ENCODE results near the gene TSGA10IP. TPM values are rescaled to one million over a fixed set of nuclear protein-coding genes. Genes with fewer than 3 reads are reported as not detected.

TSGA10IP gene
- total RNA-seq: not detected

DNA sequence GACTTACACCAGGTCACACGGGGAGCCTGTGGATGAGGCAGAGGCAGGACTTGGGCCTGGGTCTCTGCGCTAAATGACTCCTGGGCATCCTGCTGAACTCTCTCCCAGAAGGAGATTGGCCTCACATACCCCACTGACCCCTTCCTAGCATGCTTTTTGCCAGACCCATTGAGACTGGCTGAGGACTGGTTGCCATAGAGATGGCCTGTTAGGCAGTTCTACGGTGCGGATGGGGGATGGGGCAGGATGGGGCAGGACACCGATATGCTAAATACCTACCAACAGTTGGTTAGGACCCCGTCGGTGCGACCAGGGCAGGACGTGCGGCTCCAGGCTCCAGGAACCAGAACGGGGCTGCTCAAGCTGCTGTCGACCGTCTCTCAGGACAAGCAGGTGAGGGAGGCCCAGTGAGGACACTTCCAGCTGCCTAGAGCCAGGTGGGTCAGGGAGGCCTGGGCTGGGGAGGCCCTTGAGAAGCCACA lies at the start of gene TSGA10IP:
Gene TSGA10IP (plus strand): TSS at position 51 of the 482 bp plus-strand sequence. CDS start 196 bp downstream, at position 247.
- DNase-seq (ENCODE audit: low spot score): no peak

DNA sequence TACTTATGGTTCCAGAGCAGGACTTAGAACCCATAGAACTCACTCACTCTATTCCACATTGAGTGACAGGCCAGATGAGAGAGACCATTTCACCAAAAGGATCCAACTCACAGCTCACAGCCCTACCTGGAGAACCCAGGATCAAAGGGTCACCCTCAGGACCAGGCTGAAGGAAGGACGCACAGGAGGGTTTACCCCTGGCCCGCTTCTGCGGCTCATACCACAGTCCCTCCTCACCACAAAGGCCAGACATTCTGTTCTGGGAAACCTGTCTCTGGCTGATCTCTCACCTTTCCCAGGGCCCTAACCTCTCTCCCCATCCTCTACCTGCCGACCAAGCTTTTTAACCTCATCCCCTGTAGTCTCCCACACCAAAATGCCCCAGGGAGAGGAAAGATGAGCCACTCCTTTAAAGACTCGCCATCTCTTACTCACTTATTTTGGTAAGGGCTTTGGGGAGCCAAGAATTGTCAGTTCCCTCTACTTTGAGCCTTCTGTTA lies 49.7 kb upstream of the TSGA10IP start:
- no peak for DNase-seq (ENCODE audit: low spot score)

GRCh38 chr11:65896034-65896999 lies 49.0 kb upstream of the TSGA10IP start:
- no peak for DNase-seq (ENCODE audit: low spot score)

DNA sequence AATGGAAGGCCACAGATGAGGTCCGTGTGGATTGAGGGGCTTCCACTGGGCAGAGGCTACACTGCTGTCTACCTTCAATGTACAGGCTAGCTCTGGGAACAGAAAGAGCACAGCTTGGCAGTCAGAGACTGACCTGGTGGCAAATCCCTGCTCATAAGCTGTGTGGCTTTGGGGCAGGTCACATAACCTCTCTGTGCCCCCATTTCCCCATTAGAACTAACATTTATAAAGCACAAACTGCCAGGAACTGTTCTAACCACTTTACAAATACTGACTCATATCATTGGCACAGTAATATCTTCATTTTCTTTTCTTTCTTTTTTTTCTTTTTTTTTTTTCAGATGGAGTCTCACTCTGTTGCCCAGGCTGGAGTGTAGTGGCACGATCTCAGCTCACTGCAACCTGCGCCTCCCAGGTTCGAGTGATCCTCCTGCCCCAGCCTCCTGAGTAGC lies 48.2 kb upstream of the TSGA10IP start:
- DNase-seq (ENCODE audit: low spot score): no peak

DNA sequence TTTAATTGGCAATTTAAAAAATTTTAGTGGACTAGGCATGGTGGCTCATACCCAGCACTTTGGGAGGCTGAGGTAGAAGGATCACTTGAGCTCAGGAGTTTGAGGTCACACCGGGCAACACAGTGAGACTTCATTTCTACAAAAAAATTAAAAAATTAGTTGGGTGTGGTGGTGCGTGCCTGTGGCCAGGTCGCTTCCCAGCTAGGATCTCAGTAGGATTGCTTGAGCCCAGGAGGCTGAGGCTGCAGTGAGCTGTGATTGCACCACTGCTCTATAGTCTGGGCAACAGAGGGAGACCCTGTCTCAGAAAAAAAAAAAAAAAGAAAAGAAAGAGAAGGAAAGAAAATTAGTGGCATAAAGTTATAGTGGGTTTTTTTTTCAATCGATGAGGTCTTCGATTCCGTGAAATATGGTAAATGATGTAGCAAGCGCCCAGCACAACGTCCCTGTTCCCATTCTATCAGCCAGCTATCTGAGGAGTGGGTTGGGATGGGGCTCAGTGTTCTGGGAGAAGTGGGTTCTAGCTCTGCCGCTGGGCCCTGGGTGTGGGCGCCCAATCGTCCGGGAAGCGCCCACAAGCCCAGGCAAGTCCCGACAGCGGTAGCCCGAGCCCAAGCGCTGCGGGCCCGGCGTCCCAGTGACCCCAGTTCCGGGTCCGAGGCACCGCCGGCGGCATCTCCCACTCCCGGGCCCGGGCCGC lies 46.5 kb upstream of the TSGA10IP start:
- no peak for DNase-seq (ENCODE audit: low spot score)

DNA sequence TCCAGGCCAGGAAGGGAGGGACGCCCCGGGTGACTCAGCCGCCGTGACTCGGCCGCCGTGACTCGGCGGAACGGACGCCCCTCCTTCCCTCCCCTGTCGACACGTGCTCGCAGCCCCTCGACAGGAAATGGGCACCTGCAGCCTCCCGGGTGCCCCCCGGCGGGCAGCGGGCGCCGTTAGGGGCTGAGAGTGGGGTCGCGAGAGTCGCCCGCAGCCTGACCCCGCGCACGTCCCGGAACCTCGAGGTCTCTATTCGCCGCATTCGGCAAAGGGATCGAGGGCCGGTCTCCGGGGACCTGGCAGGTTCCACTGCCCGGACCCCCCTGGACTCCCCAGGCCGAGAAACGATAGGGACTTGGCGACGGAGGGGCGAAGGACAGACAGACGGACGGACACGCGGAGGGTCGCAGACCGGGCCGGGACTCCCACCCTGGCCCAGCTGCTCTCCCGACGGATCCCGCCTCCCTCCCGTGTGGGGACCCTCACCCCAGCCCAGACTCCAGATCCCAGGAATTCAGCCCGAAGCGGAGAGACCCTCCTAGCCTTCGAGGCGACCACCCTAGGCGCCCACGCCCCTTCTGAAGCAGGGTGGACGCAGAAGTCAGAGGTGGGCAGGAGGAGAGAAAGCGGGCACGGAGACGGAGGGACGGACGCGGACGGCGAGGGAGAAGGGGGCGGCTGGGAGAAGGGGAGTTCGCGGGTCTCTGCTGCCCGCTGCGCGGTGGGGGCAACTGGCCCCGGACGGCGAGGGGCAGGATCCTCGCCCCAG lies 45.7 kb upstream of the TSGA10IP start:
- DNase-seq (ENCODE audit: low spot score): no peak

DNA sequence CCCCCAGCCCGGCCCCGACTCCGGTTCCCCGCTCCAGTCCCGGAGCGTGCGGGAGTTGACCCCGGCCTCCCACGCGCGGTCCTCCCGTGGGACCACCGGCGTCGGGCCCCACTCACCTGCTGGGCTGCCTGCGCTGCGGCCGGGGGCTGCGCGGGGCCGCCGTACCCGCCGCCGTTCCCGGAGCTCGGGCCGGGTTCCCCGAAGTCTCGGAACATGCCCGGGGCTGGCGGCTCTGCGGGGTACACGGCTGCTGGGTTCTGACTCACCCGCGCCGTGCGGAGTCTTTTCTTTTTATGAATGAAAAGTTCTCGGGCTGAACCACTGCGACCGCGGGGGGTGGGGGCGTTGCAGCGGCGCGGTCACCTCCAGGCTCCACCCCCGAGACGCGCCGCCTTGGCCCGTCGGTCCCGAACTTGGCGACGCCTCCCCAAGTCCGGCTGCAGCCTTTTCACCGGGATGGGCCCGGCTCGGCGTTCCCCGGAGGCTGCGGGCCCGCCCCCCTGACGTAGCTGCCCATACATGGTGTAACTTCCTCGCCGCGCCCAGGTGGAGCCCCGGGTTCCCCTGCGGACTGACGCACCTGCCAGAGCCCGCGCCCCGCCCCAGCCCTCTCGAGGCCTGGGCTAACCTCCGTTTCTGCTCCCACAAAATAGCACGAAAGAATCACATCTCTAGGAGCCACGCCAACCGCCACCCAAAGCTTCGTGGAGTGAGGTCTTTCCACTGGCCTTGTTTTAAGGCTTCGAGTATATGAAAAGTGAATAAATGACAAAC lies 45.0 kb upstream of the TSGA10IP start, which contains the start of gene FOSL1:
Gene FOSL1 (minus strand): TSS at position 264 of the 774 bp plus-strand sequence. CDS start 49 bp downstream, at position 215.
- peak; percentile 88 for DNase-seq (ENCODE audit: low spot score)

GRCh38 chr11:65900899-65901180 lies 44.4 kb upstream of the TSGA10IP start:
- DNase-seq (ENCODE audit: low spot score): no peak

DNA sequence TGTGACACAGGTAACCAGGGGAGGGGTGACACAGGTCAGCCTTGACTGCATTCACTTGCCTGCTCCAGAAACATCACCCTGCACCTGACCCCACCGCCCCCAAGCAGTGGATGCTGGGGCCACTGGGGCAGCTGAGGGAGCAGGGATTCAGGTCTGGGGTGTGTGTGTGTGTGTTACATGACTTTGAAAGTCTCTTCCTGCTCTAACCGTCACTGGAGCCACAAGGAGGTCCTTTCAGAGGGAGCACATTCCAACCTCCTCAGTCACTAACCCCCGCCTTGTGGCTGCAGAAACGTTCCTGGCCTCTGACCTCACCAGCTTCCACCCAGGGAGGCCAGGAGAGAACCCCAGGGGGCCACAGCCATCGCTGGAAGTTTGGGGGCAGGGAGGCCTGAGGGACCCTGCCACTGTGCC lies 42.2 kb upstream of the TSGA10IP start:
- no peak for DNase-seq (ENCODE audit: low spot score)

- no peak for DNase-seq (ENCODE audit: low spot score)
These were observed 41.6 kb upstream of the TSGA10IP start for GRCh38 chr11:65903715-65904114.

DNA sequence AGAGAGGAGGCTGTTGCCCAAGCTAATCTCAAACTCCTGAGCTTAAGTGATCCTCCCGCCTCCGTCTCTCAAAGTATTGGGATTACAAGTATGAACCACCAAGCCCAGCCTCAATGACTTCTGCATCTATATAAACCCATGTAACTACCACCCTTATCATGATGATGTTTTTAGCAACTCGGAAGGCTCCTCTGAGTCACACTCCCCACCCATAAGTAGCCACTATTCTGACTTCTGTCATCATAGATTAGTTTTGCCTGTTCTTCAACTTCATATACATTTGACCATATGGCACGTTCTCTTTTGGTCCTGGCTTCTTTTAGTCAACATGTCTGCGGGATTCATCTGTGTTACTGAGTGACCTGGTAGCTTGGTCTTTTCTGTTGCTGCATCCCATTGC lies 38.7 kb upstream of the TSGA10IP start:
- DNase-seq (ENCODE audit: low spot score): no peak

DNA sequence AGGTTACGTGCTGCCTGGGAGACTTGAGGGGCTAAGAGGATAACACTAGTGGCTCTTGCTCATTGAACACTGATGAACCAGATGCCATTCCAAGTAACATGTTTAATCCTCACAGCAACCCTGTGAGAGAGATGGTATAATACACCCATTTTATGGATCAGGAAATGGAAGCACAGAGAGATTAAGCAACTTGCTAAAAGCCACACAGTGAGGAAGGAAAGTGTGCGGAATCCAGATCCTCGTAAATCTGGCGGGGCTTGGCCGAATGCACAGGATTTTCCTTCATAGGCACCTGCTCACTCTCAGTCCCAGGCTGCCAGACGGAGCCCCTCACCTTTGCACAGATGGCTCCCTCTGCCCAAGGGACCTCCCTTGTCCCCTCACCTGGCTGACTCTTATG lies 37.4 kb upstream of the TSGA10IP start:
- no peak for DNase-seq (ENCODE audit: low spot score)

GRCh38 chr11:65911682-65912568 lies 33.4 kb upstream of the TSGA10IP start:
- no peak for DNase-seq (ENCODE audit: low spot score)

DNA sequence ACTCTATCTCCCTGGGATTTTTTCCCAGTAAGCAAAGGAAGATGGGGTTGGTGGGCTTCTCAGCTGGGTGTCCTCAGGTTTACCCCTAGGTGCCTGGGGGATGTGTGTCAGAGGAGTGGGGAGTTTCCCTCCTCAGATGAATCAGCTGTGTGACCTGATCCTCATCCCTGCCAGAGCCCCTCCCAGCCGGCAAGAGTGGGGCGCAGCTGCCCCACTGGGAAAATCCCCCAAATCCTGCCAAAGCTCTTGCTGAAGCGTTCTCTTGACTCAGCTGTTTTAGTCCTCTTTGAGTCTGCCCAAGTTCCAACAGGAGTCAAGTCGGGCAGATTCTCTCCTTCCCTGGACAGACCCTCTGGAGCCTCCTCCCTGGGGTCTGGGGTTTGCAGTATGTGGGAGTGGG lies 32.4 kb upstream of the TSGA10IP start:
- no peak for DNase-seq (ENCODE audit: low spot score)

- no peak for DNase-seq (ENCODE audit: low spot score)
These were observed 30.0 kb upstream of the TSGA10IP start for GRCh38 chr11:65915101-65915820.

- peak; percentile 72 for DNase-seq (ENCODE audit: low spot score)
These were observed 29.4 kb upstream of the TSGA10IP start for GRCh38 chr11:65915821-65916251.

DNA sequence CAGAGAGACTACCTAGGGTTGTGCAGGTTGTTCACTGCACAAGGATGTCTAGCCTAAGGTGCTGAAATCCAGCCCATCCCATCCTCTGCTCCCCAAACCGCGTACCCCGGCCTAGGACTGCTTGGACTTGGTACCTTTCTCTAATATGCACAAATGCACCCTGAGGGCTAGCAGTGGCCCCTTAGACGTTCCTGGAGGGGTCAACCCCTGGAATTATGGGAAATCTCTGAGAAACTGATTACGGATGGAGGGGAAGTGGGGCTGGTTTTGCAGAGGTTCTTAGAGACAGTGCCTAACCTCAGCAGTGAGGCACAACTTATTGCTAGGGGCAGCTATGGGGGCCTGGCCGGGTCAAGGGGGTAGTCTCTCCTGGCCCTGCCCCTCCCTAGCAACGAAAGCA lies 28.9 kb upstream of the TSGA10IP start:
- no peak for DNase-seq (ENCODE audit: low spot score)

GRCh38 chr11:65917077-65917433 lies 28.2 kb upstream of the TSGA10IP start:
- DNase-seq (ENCODE audit: low spot score): no peak

Data from mucosa of gallbladder (tissue), 1 donor.